ENCODE data around the gene DCC. TPM values are rescaled to one million over a fixed set of nuclear protein-coding genes. Genes with fewer than 3 reads are reported as not detected.

Gene DCC
- polyA plus RNA-seq, 2 of the 4 experiments (the other 2 are of a cell fraction): 0.12 TPM; not detected in 1

GRCh38 chr18:52341103-52341432, 1.1 kb downstream of the DCC start:
- 26% methylated on average over 7 of the region's 7 CpGs for WGBS (ENCODE audit: missing lambda C conversion rate)
- DNase-seq (ENCODE audit: low read depth in 1 of 2, low spot score in 1 of 2): no peak
- Histone ChIP-seq H3K4me1 (0 out of 3 replicates have a peak, but pooled peaks cover 9% of the 10 kb centered on the region), H3K27ac (no peak overlapping the region), H3K9me3 (no peaks in the 10 kb centered on the region), H3K4me2 (peak overlapping the region; percentile 76), H3K4me3 (no peak overlapping the region; the same call in 1 of the 3 replicates)
- FAIRE-seq: no peak
- ChIA-PET POLR2A (no interaction called here), CTCF (interaction anchor here (3.1 to 4.0 kb wide), 2 partner anchors 330 to 331 kb away, joined by 8 to 24 read pairs; no protein-coding TSS in a partner anchor)
- ATAC-seq: no peak
- TF ChIP-seq CHD2 (IDR thresholded peaks at IDR 0.05; ENCODE audit: low read length, partially characterized antibody): no peak
- TF ChIP-seq KDM5A (IDR thresholded peaks at IDR 0.05): no peak
- TF ChIP-seq ZFP36 (IDR thresholded peaks at IDR 0.05; ENCODE audit: borderline replicate concordance, partially characterized antibody): no peak
- TF ChIP-seq RFX5 (IDR thresholded peaks at IDR 0.05): no peak

DNA sequence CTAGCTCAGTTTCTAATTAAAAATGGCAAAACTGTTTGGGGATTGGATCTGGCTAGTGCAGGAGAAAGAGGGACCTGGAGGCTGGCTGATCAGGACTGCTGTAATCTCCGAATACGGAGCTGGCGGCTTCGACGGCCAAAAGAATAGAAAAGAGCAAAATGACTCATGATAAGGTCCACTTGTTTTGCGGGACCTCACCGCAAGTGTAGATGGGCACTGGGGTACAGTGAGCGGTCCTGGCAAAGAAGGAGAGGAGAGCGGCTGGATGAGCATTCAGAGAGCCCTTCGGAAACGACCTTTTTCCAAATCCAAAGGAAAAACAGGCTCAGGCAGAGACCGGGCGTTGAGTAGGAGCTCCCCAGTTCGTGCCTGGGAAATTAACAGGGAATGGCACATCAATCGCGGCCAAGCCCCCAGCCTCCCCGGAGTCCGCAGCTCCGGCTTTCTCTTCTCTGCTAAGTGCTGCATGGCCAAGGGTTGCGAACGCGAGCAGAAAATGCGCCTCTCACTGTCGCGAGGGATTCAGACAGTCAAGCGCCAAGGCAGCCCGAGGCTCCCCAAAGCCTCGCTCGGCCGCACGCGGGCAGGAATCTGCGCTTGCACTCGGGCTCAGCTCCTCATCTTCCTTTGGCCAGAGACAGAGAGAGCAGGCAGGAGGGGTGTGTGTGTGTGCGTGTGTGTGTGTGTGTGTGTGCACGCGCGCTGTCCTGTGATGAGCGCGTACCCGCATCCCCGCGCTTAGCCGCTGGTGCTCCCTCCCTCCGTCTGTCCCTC, 1.8 kb downstream of the DCC start:
- ATAC-seq (peak in 1 of 2 experiments; percentile 58; a peak in 3 of 6 replicates), FAIRE-seq (no peak), DNase-seq (ENCODE audit: low read depth in 1 of 2, low spot score in 1 of 2) (peak in 1 of 2 experiments; percentile 4)
- no peak for TF ChIP-seq JUNB (IDR thresholded peaks at IDR 0.05)
- TF ChIP-seq MAZ (IDR thresholded peaks at IDR 0.05; ENCODE audit: borderline replicate concordance, low read depth, low read length): no peak
- no peak for TF ChIP-seq ZSCAN20 (CRISPR knock-in tag; IDR thresholded peaks at IDR 0.05)
- ChIA-PET POLR2A (no interaction called here), CTCF (interaction anchor here (0.7 to 4.0 kb wide), 3 partner anchors 329 to 721 kb away, joined by 3 to 24 read pairs (median 8); no protein-coding TSS in a partner anchor)
- Histone ChIP-seq H3K4me3 (peak overlapping the region; percentile 25; the same call in 2 of the 3 replicates), H3K4me1 (0 out of 3 replicates have a peak, but pooled peaks cover 9% of the 10 kb centered on the region), H3K27ac (no peak overlapping the region), H3K9me3 (no peaks in the 10 kb centered on the region), H3K4me2 (peak overlapping the region; percentile 76)
- 25% methylated on average over 27 of the region's 45 CpGs for WGBS (ENCODE audit: missing lambda C conversion rate)

DNA sequence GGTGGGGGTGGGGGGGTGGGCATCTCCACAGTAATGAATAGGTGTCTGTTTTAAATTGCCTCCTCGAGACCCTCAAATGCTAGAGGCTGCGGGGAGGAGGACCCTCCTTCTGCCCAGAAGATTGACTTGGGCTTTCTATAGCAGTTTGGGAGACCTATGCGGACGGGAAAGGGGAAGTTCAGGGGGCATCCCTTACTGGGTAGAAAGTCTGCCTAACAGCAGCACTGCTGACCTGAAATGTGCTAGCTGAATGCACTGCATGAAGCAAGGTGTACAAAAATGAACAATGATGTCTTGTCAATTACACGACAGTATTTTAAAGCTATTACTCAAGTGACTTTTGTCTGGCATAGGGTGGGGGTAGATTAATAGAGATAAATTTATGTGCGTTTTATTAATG, 2.5 kb downstream of the DCC start:
- 79% methylated on average over 5 of the region's 6 CpGs for WGBS (ENCODE audit: missing lambda C conversion rate)
- DNase-seq (ENCODE audit: low read depth in 1 of 2, low spot score in 1 of 2): no peak
- ChIA-PET POLR2A (no interaction called here), CTCF (interaction anchor here (0.7 to 4.0 kb wide), 3 partner anchors 328 to 721 kb away, joined by 3 to 24 read pairs (median 3); no protein-coding TSS in a partner anchor)
- H3K4me1 ChIP-seq: 0 out of 3 replicates have a peak, but pooled peaks cover 9% of the 10 kb centered on the region
- no peak overlapping the region; the same call in 2 of the 3 replicates for H3K4me2 ChIP-seq
- H3K27ac ChIP-seq: no peak overlapping the region
- TF ChIP-seq RCOR1 (IDR thresholded peaks at IDR 0.05; ENCODE audit: low read depth, low read length) (no peak), FOSL2 (IDR thresholded peaks at IDR 0.05) (no peak), FOSL2 (CRISPR knock-in tag; IDR thresholded peaks at IDR 0.05) (no peak), EP300 (IDR thresholded peaks at IDR 0.05) (no peak), E2F6 (IDR thresholded peaks at IDR 0.05; ENCODE audit: borderline replicate concordance, low read depth) (no peak), FOXS1 (CRISPR knock-in tag; IDR thresholded peaks at IDR 0.05) (no peak), POLR2A (IDR thresholded peaks at IDR 0.05; ENCODE audit: low read length) (no peak), ZSCAN20 (CRISPR knock-in tag; IDR thresholded peaks at IDR 0.05) (no peak), POLR2AphosphoS2 (conservative IDR thresholded peaks at IDR 0.05; ENCODE audit: low read length) (no peak), ELK1 (IDR thresholded peaks at IDR 0.05; ENCODE audit: low read depth, low read length) (no peak)
- TF ChIP-seq, protein P1, sequence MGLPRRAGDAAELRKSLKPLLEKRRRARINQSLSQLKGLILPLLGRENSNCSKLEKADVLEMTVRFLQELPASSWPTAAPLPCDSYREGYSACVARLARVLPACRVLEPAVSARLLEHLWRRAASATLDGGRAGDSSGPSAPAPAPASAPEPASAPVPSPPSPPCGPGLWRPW (IDR thresholded peaks at IDR 0.05): no peak
- H3K9me3 ChIP-seq: no peaks in the 10 kb centered on the region
- no peak for FAIRE-seq
- no peak overlapping the region for H3K4me3 ChIP-seq
- no peak for ATAC-seq

DNA sequence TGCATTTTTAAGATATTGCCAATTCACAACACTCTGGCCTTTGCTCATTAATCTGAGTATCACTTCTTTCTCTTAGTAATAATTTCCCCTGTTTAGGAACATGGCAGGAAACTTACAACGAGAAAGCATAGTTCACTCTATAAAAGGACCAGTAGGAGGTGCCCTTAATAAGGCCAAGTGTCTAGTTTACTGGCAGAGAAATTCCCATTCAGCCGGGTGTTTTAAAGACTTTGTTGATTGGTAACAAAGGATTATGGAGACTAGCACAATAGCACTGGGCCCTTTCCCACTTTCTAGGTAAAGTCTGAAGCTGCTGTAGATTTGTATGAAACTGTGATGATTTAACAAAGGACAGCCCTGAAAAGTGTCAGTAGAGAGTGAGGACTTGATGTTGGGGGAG, 3.1 kb downstream of the DCC start:
- ChIA-PET POLR2A (no interaction called here), CTCF (interaction anchor here (0.7 kb wide), 1 partner anchor 370 kb away, joined by 3 read pairs; no protein-coding TSS in a partner anchor)
- no peak overlapping the region for H3K27ac ChIP-seq
- DNase-seq (ENCODE audit: low read depth in 1 of 2, low spot score in 1 of 2): peak in 1 of 2 experiments; percentile 29
- H3K9me3 ChIP-seq: no peaks in the 10 kb centered on the region
- no peak for FAIRE-seq
- 0 out of 3 replicates have a peak, but pooled peaks cover 9% of the 10 kb centered on the region for H3K4me1 ChIP-seq
- ATAC-seq: peak in 1 of 2 experiments; percentile 44; a peak in 3 of 6 replicates
- no peak overlapping the region for H3K4me2 ChIP-seq
- H3K4me3 ChIP-seq: no peak overlapping the region
- WGBS (ENCODE audit: missing lambda C conversion rate): 22% methylated on average over 2 of the region's 2 CpGs
- TF ChIP-seq FOSB (CRISPR knock-in tag; IDR thresholded peaks at IDR 0.05) (no peak), HOXA7 (CRISPR knock-in tag; IDR thresholded peaks at IDR 0.05) (no peak), E2F6 (IDR thresholded peaks at IDR 0.05; ENCODE audit: borderline replicate concordance, low read depth) (no peak), MYC (IDR thresholded peaks at IDR 0.05; ENCODE audit: borderline replicate concordance, low read length) (no peak)
- TF ChIP-seq, protein P2, sequence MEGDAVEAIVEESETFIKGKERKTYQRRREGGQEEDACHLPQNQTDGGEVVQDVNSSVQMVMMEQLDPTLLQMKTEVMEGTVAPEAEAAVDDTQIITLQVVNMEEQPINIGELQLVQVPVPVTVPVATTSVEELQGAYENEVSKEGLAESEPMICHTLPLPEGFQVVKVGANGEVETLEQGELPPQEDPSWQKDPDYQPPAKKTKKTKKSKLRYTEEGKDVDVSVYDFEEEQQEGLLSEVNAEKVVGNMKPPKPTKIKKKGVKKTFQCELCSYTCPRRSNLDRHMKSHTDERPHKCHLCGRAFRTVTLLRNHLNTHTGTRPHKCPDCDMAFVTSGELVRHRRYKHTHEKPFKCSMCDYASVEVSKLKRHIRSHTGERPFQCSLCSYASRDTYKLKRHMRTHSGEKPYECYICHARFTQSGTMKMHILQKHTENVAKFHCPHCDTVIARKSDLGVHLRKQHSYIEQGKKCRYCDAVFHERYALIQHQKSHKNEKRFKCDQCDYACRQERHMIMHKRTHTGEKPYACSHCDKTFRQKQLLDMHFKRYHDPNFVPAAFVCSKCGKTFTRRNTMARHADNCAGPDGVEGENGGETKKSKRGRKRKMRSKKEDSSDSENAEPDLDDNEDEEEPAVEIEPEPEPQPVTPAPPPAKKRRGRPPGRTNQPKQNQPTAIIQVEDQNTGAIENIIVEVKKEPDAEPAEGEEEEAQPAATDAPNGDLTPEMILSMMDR (IDR thresholded peaks at IDR 0.05): peak; percentile 24

Measured in A549 (cell line).